ENCODE measurements around the gene CAPN12. TPM values are rescaled to one million over a fixed set of nuclear protein-coding genes. Genes with fewer than 3 reads are reported as not detected.
"Not testable (repeated sequence)": the region's sequence is repeated elsewhere in the genome, so short reads cannot be mapped to it uniquely, and the experiment has no call there.

CAPN12 gene
- total RNA-seq, 1 donor from 2014 or later: not detected

DNA sequence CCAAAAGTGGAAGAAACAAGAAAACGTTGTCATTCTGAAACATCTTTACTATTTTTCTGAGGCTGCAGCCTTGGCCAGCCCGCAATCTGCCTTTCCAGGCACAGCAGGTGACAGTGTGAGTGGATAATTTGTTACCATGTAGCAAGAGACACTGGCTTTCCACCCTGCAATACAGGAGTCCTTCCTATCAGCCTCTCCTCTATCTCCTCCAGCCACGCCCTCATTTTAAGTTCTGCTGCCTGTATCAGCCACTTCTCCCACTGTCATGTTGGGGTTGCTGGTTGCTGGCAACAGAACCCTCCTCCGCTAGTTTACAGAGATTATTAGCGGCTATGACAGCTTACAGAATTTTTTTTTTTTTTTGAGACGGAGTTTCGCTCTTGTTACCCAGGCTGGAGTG is 36.8 kb upstream of the CAPN12 start:
- H3K9me3 ChIP-seq: no peaks in the 10 kb centered on the region
- intact Hi-C loops (cut with DNase I): no loop called here
- H3K27ac ChIP-seq: no peak overlapping the region
- no peak overlapping the region for H3K4me3 ChIP-seq
- no peak for DNase-seq (ENCODE audit: low spot score in 2 of 2)
- no peaks in the 10 kb centered on the region for H3K27me3 ChIP-seq
- TF ChIP-seq, protein P1, sequence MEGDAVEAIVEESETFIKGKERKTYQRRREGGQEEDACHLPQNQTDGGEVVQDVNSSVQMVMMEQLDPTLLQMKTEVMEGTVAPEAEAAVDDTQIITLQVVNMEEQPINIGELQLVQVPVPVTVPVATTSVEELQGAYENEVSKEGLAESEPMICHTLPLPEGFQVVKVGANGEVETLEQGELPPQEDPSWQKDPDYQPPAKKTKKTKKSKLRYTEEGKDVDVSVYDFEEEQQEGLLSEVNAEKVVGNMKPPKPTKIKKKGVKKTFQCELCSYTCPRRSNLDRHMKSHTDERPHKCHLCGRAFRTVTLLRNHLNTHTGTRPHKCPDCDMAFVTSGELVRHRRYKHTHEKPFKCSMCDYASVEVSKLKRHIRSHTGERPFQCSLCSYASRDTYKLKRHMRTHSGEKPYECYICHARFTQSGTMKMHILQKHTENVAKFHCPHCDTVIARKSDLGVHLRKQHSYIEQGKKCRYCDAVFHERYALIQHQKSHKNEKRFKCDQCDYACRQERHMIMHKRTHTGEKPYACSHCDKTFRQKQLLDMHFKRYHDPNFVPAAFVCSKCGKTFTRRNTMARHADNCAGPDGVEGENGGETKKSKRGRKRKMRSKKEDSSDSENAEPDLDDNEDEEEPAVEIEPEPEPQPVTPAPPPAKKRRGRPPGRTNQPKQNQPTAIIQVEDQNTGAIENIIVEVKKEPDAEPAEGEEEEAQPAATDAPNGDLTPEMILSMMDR (IDR thresholded peaks at IDR 0.05): no peak
- H3K36me3 ChIP-seq: no peaks in the 10 kb centered on the region
- H3K4me1 ChIP-seq: no peaks in the 10 kb centered on the region

DNA sequence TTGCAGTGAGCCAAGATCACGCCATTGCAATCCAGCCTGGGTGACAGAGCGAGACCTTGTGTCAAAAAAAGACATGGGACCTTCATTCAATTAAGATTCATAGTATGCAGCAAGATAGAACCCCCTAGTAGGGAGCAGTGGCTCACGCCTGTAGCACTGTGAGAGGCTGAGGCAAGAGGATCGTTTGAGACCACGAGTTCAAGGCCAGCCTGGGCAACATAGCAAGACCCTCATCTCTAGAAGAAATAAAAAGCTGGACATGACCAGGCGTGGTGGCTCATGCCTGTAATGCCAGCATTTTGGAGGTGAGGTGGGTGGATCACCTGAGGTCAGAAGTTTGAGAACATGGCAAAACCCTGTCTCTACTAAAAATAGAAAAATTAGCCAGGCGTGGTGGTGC is 36.2 kb upstream of the CAPN12 start:
- H3K27ac ChIP-seq: no peak overlapping the region
- H3K4me3 ChIP-seq: no peak overlapping the region
- no peak for DNase-seq (ENCODE audit: low spot score in 2 of 2)
- H3K4me1 ChIP-seq: no peaks in the 10 kb centered on the region
- TF ChIP-seq, protein P1 (IDR thresholded peaks at IDR 0.05): no peak
- H3K9me3 ChIP-seq: no peaks in the 10 kb centered on the region
- H3K27me3 ChIP-seq: no peaks in the 10 kb centered on the region
- intact Hi-C loops (cut with DNase I): no loop called here
- no peaks in the 10 kb centered on the region for H3K36me3 ChIP-seq

DNA sequence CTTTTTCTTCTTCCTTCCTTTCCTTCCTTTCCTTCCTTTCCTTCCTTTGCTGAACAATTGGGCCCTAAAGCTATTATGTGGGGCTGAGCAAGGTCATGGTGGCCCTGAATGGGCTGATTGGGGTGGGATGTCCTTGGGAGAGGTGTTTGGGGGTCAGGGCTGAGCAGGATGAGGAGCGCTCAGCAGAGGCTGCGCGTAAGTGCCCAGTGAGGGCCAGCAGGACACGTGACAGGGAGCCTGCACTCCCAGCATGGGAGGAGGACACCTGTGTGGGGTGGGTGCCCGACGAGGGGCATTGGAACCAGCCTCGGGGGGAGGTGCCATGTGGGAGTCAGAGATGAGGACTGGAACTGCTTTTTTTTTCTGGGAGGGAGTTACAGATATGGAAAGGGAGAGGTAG is 34.5 kb upstream of the CAPN12 start:
- no peaks in the 10 kb centered on the region for H3K4me1 ChIP-seq
- TF ChIP-seq, protein P1 (IDR thresholded peaks at IDR 0.05): no peak
- no peak for DNase-seq (ENCODE audit: low spot score in 2 of 2)
- H3K36me3 ChIP-seq: no peaks in the 10 kb centered on the region
- intact Hi-C loops (cut with DNase I): no loop called here
- no peaks in the 10 kb centered on the region for H3K9me3 ChIP-seq
- no peak overlapping the region for H3K27ac ChIP-seq
- no peaks in the 10 kb centered on the region for H3K27me3 ChIP-seq
- H3K4me3 ChIP-seq: no peak overlapping the region

DNA sequence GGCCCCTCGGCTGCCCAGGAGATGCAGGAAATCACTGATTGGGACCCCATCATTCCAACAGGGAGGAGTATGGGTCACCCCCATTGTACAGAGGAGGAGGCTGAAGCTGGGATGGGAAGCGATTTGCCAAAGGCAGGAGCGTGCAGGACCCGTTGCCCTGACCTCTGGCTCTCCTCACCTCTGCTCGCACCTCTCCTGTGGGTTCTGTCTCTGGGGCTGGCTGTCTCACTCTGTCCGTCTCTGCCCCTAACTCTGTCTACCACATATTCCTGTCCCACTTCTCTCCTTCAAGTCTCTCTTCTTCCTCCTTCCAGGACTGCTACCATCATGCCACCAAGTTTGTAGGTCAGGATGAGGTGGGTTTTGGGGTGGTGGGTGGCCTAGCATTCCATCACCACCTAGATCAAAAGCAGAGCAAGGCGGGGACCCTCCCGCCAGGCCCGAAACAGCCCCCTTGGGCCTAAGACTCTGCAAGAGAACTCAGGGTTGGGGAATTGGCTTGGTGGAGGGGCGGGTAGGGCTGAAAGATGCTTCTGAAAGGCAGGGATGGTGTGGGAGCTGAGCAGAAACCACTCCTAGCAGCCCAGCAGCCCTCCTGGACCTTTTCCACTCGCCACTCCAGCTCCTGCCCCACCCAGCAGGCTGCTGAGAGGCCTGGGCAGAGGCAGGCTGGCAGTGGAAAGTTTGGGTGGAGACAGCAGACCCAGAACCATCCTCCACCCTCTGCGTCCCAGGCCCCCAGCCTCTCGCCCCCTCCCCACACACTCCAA is 30.1 kb upstream of the CAPN12 start:
- H3K27me3 ChIP-seq: no peaks in the 10 kb centered on the region
- intact Hi-C loops (cut with DNase I): loop anchor here (2.0 kb wide), 1 partner anchor 20 kb away; no protein-coding TSS in a partner anchor

DNA sequence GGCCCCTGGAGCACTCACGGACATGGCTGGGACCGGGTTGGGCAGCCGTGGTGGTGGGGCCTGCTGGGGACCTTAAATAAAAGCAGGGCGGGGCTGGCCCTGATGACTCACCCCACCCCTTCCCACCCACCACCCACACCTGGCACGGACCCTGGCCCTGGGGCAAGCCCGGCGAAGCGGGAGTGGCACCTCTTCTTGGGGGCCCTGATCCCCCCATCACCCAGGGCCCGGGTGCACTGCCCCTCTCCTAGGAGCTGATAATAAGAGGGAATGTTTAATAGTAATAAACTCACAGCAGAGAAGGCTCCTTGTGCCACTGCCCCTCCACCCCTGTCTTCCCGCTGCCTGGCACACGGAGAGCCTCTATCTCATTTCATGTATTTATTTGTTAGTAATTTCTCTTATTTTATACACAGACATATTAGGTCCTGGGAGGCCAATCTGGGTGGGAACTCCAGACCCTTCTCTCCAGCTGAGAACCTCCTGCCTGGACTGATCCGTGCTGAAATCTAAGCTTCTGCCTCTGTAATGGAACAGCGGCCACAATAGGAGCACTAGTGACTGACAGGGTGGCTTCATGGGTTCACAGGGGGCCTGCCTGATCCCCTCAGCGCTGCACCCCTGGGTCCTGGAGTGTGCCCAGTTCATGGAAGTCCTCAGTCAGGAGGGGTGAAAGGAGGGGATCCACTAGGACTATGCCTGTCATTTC is 29.3 kb upstream of the CAPN12 start, which contains the start of gene LGALS7:
LGALS7 (minus strand) TSS at position 49 of the 709 bp plus-strand sequence; CDS start at position 24, 25 bp downstream.
- Histone ChIP-seq H3K9me3 (no peaks in the 10 kb centered on the region), H3K4me1 (peaks cover 0 to 4% of the 10 kb centered on the region in 2 donors), H3K27me3 (no peaks in the 10 kb centered on the region), H3K27ac (no peak within 1 kb of the TSS), H3K4me3 (no peak within 1 kb of the TSS), H3K36me3 (no peaks in the 10 kb centered on the region)
- no peak for DNase-seq (ENCODE audit: low spot score in 2 of 2)
- TF ChIP-seq, protein P1 (IDR thresholded peaks at IDR 0.05): no peak
- intact Hi-C loops (cut with DNase I): loop anchor here (2.0 kb wide), 1 partner anchor 21 kb away; no protein-coding TSS in a partner anchor

More for the DNA sequence above, 30.1 kb upstream of the CAPN12 start:
- TF ChIP-seq, protein P1 (IDR thresholded peaks at IDR 0.05): no peak
- Histone ChIP-seq H3K27ac (no peak overlapping the region), H3K4me3 (no peak overlapping the region), H3K36me3 (no peaks in the 10 kb centered on the region), H3K9me3 (no peaks in the 10 kb centered on the region), H3K4me1 (peaks cover 0 to 4% of the 10 kb centered on the region in 2 donors)
- no peak for DNase-seq (ENCODE audit: low spot score in 2 of 2)

DNA sequence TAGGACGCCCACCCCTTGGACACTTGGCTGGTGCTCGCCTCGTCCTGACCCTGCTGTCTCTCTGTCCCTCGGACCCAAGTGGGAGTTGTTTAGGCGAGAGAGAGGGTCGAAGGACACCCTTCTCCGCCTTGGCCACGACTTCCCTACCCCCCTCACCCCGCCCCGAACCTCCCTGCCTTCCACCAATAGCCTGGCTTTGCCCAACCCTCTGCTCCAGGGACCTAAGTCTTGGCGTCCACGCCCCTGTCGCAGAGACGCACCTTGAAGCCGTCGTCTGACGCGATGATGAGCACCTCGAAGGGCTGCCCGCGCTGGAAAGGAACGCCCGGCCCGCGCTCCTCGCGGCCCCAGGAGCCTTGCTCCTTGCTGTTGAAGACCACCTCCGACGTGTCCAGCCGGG is 27.3 kb upstream of the CAPN12 start:
- H3K4me3 ChIP-seq; H3K27ac ChIP-seq; H3K9me3 ChIP-seq; DNase-seq (ENCODE audit: low spot score in 2 of 2); intact Hi-C loops (cut with DNase I); H3K36me3 ChIP-seq; H3K4me1 ChIP-seq; H3K27me3 ChIP-seq: not testable (repeated sequence)

DNA sequence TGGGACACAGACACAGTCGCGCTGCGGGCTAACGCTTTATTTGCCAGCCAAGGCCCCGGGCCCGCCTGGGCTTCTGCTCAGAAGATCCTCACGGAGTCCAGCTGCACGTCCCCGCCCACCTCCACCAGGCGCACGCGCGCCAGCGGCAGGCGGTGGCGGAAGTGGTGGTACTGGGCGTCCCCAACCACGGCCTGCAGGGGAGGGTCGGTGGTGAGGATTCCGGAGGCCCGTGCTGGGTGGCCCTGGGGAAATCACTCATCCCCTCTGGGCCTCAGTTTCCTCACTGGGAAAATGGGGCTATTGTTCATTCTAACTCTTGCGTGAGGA is 26.6 kb upstream of the CAPN12 start:
- intact Hi-C loops (cut with DNase I); H3K9me3 ChIP-seq: not testable (repeated sequence)
- H3K4me3 ChIP-seq: peak overlapping the region in 1 of 2 donors; percentile 38

DNA sequence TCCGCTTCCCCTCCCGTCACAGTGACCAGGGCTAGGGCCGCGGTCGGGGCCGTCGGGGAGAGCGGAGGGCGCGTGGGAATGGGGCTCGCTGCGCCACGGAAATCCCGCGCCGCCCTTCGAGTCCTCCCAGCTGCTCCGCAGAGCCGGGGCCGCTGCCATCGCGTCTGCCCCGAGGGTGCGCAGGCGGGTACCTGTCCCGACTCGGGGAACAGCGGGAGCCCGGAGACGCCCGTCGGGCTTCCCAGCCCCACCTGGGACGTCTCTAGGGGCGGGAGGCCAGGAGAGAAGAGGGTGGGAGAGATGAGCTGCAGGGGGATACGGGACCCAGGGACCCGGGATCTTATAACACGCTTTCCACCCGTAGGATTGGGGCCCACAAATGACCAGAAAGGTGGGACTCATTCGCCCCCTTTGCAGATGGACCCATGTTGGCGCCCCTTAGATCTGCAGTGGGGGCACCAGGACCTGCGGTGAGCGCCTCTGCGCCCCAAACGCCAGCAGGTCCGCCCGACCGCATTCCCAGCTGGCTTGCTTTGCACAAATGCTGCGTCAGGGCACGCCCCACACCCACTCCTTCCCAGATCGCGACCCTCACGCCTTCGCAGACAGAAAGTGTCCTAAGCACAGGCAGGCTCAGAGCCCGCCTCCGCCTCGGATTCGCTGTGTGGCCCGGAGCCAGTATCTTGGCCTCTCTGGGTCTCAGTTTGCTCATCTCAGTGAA is 26.1 kb upstream of the CAPN12 start:
- H3K36me3 ChIP-seq; DNase-seq (ENCODE audit: low spot score in 2 of 2); H3K9me3 ChIP-seq; H3K4me1 ChIP-seq; intact Hi-C loops (cut with DNase I); H3K27me3 ChIP-seq: not testable (repeated sequence)
- peak overlapping the region in 1 of 2 donors; percentile 12 for H3K27ac ChIP-seq
- peak overlapping the region; percentile 36 to 56 for H3K4me3 ChIP-seq

More for the DNA sequence above, 26.6 kb upstream of the CAPN12 start:
- H3K4me1 ChIP-seq; H3K27ac ChIP-seq; DNase-seq (ENCODE audit: low spot score in 2 of 2); H3K27me3 ChIP-seq; H3K36me3 ChIP-seq: not testable (repeated sequence)

Measured in ascending aorta (tissue), 2 donors.